ENCODE data around the gene TAF4.

Gene TAF4

DNA sequence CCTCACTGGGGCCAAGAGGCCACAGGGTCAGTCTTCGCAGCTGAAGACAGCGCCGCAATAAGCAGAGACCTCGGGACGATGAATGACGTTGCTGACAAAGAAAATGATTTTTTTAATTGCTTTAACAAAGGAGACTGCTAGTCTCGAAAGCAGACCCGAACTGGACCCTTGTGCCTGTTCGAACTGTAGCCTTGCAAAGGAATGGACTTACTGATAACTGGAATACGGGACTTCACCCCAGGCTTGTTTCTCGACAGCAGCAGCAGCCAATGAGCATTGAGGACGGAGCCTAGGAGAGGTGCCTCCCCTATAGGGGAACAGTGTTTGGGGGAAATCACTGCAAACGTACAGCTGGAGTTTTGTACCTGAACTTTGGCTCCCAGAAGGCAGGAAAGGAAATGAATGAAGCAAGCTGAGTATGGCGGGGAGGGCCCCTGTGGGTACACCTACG lies 1.3 kb upstream of the TAF4 start:
- peak overlapping the region; percentile 59 to 89 (median 78) for H3K4me3 ChIP-seq
- peaks cover 0 to 12% (median 0%) of the 10 kb centered on the region in 11 experiments; a peak in 7 of 22 replicates for H3K36me3 ChIP-seq
- no peaks in the 10 kb centered on the region for H3K27me3 ChIP-seq
- H3K27ac ChIP-seq, result peak overlapping the region; percentile 95 to 99 (median 97); a peak in 21 of 22 replicates
- peak overlapping the region; percentile 96 to 99 (median 98) for H3K9ac ChIP-seq
- TF ChIP-seq Cebpa-rat (IDR thresholded peaks at IDR 0.05), result no peak
- H4K20me1 ChIP-seq, result peaks cover 22 to 27% (median 26%) of the 10 kb centered on the region in 11 experiments
- H3K4me1 ChIP-seq, result peaks cover 51 to 56% (median 55%) of the 10 kb centered on the region in 10 experiments
- peak overlapping the region; percentile 86 to 99 (median 96) for H3K4me2 ChIP-seq
- peaks cover 0 to 15% (median 7%) of the 10 kb centered on the region in 11 experiments; a peak in 6 of 22 replicates for H3K9me3 ChIP-seq (replicated peaks in 1 of 11)

DNA sequence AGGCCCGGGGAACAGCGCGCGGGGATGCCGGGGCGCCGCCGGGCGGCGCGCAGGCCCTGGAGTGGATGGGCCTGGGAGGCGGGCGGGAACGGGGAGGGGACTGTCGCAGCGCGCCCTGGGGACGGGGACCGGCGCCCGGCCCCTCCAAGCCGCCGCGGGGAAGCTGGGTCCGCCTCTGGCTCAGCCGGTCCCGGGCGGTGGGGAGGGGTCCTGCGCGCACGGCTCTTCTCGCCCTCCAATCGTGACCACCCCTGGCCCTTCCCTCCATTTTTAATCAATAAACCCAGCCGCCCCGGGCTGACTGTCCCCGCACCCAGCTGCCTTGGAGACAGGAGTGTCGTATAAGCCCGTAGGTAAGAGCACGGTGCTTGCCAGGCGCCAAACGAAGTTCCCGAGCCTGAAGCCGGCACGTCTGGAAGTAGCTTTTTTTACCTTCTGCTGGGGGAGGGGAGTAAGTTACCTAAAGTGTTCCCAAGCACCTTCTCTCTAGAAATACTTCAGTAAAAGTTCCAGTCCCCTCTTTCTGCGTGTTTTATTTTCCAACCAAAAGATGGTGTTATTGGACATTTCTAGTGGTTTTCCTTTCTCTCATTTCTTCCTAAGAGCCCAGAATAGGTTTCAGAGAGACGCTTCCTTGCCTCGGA lies 780 bp upstream of the TAF4 start:
- H3K36me3 ChIP-seq, result peaks cover 0 to 17% (median 4%) of the 10 kb centered on the region in 11 experiments; a peak in 7 of 22 replicates
- H3K9ac ChIP-seq, result peak overlapping the region; percentile 96 to 99 (median 98)
- no peaks in the 10 kb centered on the region for H3K27me3 ChIP-seq
- H3K4me1 ChIP-seq, result peaks cover 51 to 61% (median 56%) of the 10 kb centered on the region in 10 experiments
- H3K9me3 ChIP-seq (replicated peaks in 1 of 11), result peaks cover 0 to 15% (median 7%) of the 10 kb centered on the region in 11 experiments; a peak in 6 of 22 replicates
- peak overlapping the region; percentile 95 to 99 (median 97) for H3K27ac ChIP-seq
- TF ChIP-seq Cebpa-rat (IDR thresholded peaks at IDR 0.05), result no peak
- H3K4me3 ChIP-seq, result peak overlapping the region; percentile 59 to 89 (median 78)
- peak overlapping the region; percentile 86 to 99 (median 96) for H3K4me2 ChIP-seq
- peaks cover 28 to 32% (median 32%) of the 10 kb centered on the region in 11 experiments for H4K20me1 ChIP-seq

DNA sequence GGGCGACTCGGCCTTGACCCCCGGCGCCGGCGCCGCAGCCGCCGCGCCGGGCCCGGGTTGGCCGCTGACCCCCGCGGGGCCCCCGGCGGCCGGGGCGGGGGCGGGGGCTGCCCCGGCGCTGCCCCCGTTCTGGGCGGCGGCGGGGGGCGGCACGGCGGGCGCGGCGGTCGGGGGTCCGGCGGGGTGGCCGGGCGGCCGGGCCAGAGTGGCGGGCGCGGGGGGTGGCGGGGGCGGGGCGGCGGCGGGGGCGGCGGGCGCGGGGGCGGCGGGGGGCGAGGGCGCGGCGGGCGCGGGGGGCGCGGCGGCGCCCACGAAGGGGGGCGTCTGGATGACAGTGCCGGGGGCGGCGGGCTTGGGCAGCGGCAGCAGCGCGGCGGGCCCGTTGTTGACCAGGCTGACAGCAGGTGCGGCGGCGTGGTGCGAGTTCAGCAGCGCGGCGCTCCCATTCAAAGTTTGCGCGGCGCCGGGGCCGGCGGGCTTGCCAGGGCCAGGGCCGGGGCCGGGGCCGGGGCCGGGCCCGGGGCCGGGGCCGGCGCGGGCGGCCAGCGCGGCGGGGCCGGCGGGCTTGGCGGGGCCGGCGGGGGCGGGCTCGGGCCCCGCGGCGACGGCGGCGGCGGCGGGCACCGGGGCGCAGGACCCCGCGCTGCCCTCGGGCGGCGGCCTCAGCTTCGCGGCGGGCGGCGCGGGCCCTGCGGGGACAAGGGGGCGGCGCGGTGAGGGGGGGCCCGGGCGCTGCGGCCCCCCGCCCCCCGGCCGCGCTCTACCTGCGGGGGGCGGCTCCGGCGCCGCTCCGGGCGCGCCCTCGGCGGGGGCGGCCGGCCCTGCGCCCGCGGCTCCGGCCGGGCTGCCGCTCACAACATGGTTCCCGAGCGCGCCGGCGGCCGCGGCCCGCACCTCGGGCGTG lies 659 bp downstream of the TAF4 start:
- Histone ChIP-seq H3K9ac (peak overlapping the region; percentile 87 to 99 (median 98)), H3K9me3 (replicated peaks in 1 of 11) (peaks cover 0 to 6% (median under 1%) of the 10 kb centered on the region in 11 experiments; a peak in 4 of 22 replicates), H3K4me1 (peaks cover 56 to 76% (median 65%) of the 10 kb centered on the region in 10 experiments), H3K27ac (peak overlapping the region; percentile 73 to 98 (median 86)), H3K36me3 (peaks cover 0 to 29% (median 13%) of the 10 kb centered on the region in 11 experiments; a peak in 14 of 22 replicates), H3K4me3 (peak overlapping the region; percentile 77 to 96 (median 90)), H4K20me1 (peaks cover 42 to 47% (median 46%) of the 10 kb centered on the region in 11 experiments), H3K27me3 (no peaks in the 10 kb centered on the region), H3K4me2 (peak overlapping the region; percentile 95 to 99 (median 98))
- TF ChIP-seq Cebpa-rat (IDR thresholded peaks at IDR 0.05), result no peak

DNA sequence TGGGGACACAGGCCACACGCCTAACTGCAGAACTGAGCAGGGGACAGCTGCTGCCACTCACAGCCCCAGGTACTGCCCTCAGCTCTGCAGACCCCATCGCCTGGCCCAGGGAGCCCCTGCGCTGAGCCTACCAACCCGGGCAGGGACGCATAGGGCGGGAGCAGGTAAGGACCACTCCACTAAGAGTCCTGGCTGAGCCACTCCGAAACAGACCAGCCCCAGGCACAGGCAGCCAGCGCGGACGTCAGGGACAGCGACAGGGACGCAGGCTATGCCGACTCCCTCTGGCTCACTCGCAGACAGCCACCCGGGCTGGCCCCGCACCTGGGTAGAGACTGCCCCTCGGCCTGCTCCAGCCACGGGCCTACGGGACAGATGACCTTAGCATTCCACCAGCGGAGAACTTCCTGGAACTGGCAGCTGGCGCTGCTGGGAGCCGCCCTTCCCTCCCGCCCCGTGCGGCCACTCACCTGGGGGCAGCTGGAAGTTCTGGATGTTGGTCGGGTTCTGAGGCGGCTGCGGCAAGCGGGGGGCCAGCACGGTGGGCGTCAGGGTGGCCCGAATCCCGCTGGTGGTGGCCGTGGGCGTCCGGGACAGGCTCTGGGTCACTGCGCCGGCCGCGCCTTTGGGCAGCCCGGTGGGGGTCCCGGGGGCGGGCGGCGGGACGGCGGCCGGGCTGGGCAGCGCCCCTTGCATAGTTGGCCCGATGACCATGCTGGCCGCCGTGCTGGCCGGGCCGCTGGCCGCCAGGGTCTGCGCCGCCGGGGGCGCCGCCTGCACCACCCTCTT lies 1.5 kb downstream of the TAF4 start:
- TF ChIP-seq Cebpa-rat (IDR thresholded peaks at IDR 0.05), result no peak
- peak overlapping the region in 6 of 11 experiments; percentile 5 to 52 (median 40); a peak in 8 of 22 replicates for H3K27ac ChIP-seq
- H3K9me3 ChIP-seq (replicated peaks in 1 of 11), result no peaks in the 10 kb centered on the region
- H3K27me3 ChIP-seq, result no peaks in the 10 kb centered on the region
- peaks cover 51 to 55% (median 54%) of the 10 kb centered on the region in 11 experiments for H4K20me1 ChIP-seq
- H3K4me3 ChIP-seq, result peak overlapping the region; percentile 36 to 93 (median 58)
- peak overlapping the region; percentile 58 to 74 (median 68) for H3K9ac ChIP-seq
- H3K36me3 ChIP-seq, result peaks cover 0 to 38% (median 18%) of the 10 kb centered on the region in 11 experiments; a peak in 14 of 22 replicates
- peaks cover 62 to 79% (median 69%) of the 10 kb centered on the region in 10 experiments for H3K4me1 ChIP-seq
- H3K4me2 ChIP-seq, result peak overlapping the region; percentile 95 to 99 (median 98)

DNA sequence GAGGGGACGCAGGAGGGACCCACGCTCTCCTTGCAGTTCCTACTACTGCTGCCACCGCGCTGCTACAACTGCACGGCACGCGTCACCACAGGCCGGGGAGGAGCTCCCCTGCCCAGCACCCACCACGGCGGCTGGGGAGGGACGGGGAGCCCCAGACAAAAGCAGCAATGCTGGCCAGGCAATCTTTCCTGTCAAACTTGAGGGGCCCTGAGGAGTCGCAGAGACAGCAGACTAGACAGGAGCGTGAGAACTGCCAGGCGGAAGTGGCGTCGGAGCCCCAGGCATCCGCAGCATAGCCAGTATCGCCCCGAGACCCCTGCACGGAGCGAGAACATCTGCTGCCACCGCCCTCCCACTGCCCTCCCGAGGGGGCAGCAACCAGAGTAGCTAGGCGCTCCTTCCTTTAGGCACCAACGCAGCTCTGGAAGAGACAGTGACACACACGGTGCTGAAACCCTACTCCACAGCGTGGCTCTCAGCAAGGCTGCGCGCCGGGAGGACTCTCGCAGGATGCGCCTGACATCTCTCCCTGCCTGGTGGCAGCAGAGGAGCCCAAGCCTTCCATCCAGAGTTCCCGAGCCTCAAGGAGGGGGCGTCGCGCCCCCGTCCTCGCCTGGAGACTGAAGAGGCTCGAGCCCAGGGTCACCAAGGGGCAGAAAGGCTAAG lies 2.2 kb downstream of the TAF4 start:
- Histone ChIP-seq H3K4me2 (peak overlapping the region; percentile 95 to 99 (median 98)), H4K20me1 (peaks cover 55 to 61% (median 60%) of the 10 kb centered on the region in 11 experiments), H3K27ac (peak overlapping the region in 6 of 11 experiments; percentile 5 to 52 (median 40); a peak in 7 of 22 replicates), H3K4me1 (peaks cover 55 to 72% (median 63%) of the 10 kb centered on the region in 10 experiments), H3K27me3 (no peaks in the 10 kb centered on the region), H3K36me3 (peaks cover 0 to 41% (median 20%) of the 10 kb centered on the region in 11 experiments; a peak in 14 of 22 replicates), H3K9ac (peak overlapping the region; percentile 58 to 74 (median 68)), H3K9me3 (replicated peaks in 1 of 11) (no peaks in the 10 kb centered on the region), H3K4me3 (peak overlapping the region; percentile 36 to 93 (median 58))
- no peak for TF ChIP-seq Cebpa-rat (IDR thresholded peaks at IDR 0.05)

DNA sequence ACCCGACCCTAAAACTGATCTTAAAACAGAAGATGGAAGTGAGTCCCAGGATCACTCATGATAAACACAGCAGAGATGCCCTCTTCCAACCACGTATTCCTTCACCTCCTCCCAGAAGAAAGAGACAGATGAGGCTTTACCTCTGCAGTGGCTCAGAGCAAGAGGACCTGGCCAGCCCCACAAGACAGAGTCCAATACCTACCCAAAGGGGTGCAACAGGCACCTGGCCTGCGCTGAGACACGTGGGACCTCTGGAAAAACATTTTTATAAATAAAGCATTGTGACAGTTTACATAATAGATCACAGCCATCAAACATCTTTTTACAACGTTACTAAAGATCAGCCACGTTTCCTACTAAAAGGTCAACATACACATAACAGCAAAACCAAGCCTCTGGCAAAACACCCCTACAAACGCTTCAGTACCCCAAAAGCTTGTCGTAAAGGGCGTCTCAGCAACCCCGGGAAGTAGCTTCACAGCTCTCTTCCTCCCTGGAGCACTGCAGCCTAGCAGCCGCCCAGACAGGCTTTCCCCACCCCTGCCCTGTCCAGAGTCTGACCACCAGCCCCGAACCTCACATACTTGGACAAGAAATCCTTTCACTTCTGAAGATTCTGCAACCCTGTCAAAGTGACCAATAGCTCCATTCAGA lies 2.9 kb downstream of the TAF4 start:
- peak overlapping the region; percentile 36 to 93 (median 58); a peak in 14 of 20 replicates for H3K4me3 ChIP-seq
- peak overlapping the region; percentile 58 to 74 (median 68); a peak in 18 of 22 replicates for H3K9ac ChIP-seq
- peak overlapping the region in 3 of 11 experiments; percentile 18 to 52 (median 30); a peak in 3 of 22 replicates for H3K27ac ChIP-seq
- no peaks in the 10 kb centered on the region for H3K9me3 ChIP-seq (replicated peaks in 1 of 11)
- peaks cover 55 to 61% (median 60%) of the 10 kb centered on the region in 11 experiments for H4K20me1 ChIP-seq
- no peak for TF ChIP-seq Cebpa-rat (IDR thresholded peaks at IDR 0.05)
- H3K4me2 ChIP-seq, result peak overlapping the region; percentile 95 to 99 (median 98)
- no peaks in the 10 kb centered on the region for H3K27me3 ChIP-seq
- peaks cover 0 to 41% (median 20%) of the 10 kb centered on the region in 11 experiments; a peak in 14 of 22 replicates for H3K36me3 ChIP-seq
- H3K4me1 ChIP-seq, result peaks cover 48 to 65% (median 57%) of the 10 kb centered on the region in 10 experiments

DNA sequence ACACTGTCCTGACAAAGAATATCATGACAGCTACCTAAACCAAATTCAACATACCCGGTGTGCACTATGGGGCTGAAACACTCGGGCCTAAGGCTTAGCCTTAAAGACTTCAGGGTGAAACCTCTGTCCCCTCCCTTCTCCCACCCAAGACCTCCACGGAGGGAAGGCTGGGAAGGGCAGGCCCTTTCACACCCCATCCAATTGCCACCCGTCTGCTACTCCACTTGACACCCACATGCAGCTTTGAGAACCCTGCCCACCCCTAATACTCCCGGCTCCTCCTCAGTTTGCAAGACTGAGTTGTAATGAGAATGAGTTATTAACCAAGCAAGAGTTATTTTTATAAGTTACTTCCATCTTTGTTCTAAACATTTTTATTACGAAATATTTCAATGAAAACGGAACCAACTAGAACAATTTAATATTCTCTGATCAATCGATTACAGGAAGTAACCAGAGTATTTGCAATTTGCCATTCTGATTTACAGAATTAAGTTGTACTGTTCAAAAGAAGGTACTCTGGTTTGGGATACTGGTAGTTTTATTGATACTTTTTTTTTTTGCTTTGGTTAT lies 3.7 kb downstream of the TAF4 start:
- peaks cover 4 to 44% (median 20%) of the 10 kb centered on the region in 11 experiments; a peak in 15 of 22 replicates for H3K36me3 ChIP-seq
- H4K20me1 ChIP-seq, result peaks cover 60 to 67% (median 65%) of the 10 kb centered on the region in 11 experiments
- no peak overlapping the region for H3K27ac ChIP-seq
- peaks cover 44 to 60% (median 50%) of the 10 kb centered on the region in 10 experiments for H3K4me1 ChIP-seq
- H3K9me3 ChIP-seq (replicated peaks in 1 of 11), result no peaks in the 10 kb centered on the region
- H3K9ac ChIP-seq, result no peak overlapping the region; a peak in 1 of 22 replicates
- TF ChIP-seq Cebpa-rat (IDR thresholded peaks at IDR 0.05), result peak in 1 of 11 experiments; percentile 30; a peak in 2 of 22 replicates
- H3K4me3 ChIP-seq, result no peak overlapping the region
- H3K4me2 ChIP-seq, result peak overlapping the region in 6 of 11 experiments; percentile 97 to 99 (median 99); a peak in 8 of 22 replicates
- H3K27me3 ChIP-seq, result no peaks in the 10 kb centered on the region

Measured in BLaER1 treated with 17β-estradiol and CSF1 and Interleukin-3, amounts not matched to agents 10 nM and 100 nM (cell line).